Kasumi-1 (cell line): ENCODE results near the gene ADGRG2.

ENCODE experiments used
- DNase-seq, 2 experiments: peaks; one replicate each; lab custom pipeline; 2025; lab: John Stamatoyannopoulos, UW

The ADGRG2 gene

DNA sequence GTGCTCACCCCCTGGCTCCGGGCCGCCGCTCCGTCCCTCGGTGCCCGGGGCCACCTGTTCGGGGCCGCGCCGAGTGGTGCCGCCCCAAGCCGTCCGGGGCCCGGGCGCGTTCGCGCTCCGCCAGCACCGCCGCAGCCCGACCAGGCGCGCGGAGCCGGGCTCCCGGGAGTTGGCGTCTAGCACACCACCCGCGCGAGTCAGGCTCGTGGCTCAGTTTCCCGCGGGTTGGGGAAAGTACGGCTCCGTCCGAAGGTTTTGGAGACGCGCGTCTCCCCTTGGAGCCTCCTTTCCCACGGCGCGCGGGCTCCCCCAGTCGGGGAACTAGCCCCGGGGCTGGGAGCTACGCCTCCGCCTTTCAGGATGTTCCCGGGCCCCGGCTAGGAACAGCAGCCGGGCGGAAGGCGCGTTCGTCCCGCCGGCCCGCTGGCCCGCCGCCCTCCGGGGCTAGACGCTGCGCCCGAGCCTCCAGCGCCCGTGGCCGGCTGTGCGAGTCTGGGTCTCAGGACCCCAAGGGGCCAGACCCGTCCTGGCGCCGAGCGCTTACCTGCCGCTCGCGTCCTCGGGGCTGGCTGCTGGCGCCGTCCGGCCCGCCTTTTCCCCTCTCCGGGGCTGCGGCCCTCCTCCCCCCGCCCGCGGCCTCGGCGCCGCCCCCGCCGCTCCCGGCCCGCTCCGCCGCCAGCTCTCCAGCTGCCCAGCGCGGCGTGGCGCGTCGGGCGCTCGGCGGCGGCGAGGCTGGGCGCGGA, at the start of gene ADGRG2:
TSS of gene ADGRG2 (minus strand) at position 571 of the 743 bp plus-strand sequence. CDS start 53,634 bp downstream, outside the sequence.
- DNase-seq = no peak

- no peak for DNase-seq
These were observed 46.3 kb upstream of the ADGRG2 start for GRCh38 chrX:19168609-19169008.

GRCh38 chrX:19162851-19163250, 40.6 kb upstream of the ADGRG2 start:
- DNase-seq = no peak

- DNase-seq = no peak
These were observed 33.9 kb upstream of the ADGRG2 start for GRCh38 chrX:19156186-19156585.

GRCh38 chrX:19152762-19153161, 30.5 kb upstream of the ADGRG2 start:
- DNase-seq = no peak

- no peak for DNase-seq
These were observed 14.8 kb upstream of the ADGRG2 start for GRCh38 chrX:19137067-19137466.

DNA sequence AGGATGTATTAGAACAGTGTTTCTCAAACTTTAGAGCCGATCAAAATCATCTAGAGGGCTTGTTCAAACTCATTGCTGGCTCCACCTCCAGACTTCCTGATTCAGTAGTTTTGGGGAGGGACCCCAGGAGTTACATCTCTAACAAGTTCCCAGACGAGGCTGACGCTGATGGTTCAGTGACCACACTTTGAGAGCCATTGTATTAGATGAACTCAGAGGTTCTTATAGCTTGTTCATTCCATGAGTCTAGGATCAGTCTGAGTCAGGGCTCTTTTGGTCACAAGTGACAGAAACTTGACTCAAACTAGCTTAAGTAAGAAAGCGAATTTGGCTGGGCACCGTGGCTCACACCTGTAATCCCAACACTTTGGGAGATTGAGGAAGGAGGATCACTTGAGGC, 11.5 kb upstream of the ADGRG2 start:
- DNase-seq = no peak

GRCh38 chrX:19133231-19133630, 11.0 kb upstream of the ADGRG2 start:
- no peak for DNase-seq

- DNase-seq = no peak
These were observed 8.4 kb upstream of the ADGRG2 start for GRCh38 chrX:19130628-19131027.

DNA sequence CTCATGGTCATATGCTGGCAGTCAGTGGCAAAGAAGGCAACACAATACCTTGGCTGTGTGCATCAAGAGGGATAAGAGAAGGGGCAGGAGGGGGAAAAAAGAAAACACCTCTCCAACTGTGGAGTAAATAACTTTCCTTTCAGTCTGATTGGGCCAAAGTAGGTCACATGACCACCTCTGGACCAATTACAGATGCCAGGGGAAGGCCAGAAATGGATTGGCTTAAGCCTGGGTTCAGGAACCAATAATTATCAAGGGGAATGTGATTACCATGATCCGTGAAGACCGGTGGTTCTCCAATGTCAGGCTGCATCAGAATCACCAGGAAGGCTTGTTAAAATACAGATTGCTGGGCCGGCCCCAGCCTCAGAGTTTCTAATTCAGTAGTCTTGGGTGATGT, 7.4 kb upstream of the ADGRG2 start:
- no peak for DNase-seq

GRCh38 chrX:19127649-19128168, 5.4 kb upstream of the ADGRG2 start:
- no peak for DNase-seq

- no peak for DNase-seq
These were observed 357 bp upstream of the ADGRG2 start for GRCh38 chrX:19122641-19123009.

GRCh38 chrX:19121466-19121865, 802 bp downstream of the ADGRG2 start:
- no peak for DNase-seq

DNA sequence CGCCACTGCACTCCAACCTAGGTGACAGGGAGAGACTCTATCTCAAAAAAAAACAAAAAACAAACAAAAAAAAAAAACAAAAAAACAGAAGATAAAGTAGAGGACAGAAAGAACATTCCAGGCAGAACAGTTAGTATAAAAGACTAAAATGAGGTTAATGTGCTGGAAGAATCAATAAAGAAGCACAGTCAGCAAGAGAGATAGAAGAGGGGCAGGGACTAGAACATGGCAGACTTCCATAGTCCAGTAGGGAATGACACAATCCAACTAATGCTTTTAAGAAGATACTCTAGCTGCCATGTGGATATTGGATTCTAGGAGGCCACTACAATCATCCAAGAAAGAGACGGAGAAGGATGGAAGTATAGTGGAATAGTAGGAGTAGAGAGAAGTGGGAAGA, 11.6 kb downstream of the ADGRG2 start:
- DNase-seq = no peak

- DNase-seq = no peak
These were observed 15.2 kb downstream of the ADGRG2 start for GRCh38 chrX:19107035-19107434.

DNA sequence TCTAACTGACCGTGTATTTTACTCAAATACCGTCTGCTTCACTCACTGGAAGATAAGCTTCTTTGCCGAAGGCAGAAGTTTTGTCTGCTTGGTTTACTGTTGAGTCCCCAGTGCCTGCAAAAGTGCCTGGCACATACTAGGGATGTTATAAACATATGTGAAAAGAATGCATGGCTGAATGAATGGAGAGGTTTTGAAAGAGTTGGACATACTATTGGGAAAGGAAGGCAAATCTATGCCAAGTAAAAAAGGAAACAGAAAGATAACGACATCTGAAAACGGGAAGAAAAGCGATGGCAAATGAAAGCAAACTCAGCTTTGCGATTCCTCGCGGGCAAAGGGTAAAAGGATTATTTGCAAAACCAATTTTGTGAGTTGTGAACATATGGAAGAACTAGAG, 21.7 kb downstream of the ADGRG2 start:
- no peak for DNase-seq

DNA sequence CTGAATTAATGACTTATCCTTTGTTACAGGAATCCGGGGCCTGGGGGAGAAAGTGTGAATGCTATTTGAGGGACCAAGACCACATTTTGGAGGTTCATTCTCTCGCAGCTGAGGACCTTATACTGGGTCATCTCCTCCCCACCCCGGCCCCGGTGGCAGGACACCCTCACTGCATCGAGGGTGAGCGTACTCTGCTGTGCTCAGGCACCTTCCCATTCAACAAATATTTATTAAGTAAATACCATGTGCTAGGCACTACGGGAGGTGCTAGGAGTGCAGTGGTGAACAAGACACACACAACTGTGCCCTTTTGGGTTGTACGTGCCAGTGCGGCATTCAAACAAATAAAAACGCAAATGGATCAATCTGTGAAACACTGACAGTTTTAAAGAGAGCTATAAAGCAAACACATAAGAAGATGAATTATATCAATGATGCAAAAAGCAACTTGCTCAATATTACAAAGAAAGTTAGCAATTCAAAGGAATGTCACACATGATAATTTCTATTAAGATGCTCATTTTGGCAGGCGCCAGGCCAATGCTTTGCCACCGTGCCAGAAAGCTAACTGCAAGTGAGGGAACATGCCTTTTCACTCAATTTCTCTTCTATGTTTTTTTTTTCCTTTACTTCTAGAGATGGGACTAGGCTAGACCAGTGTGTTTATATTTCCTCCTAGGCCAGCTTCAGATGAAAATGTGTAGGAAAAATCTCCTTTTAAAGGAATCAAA, 24.6 kb downstream of the ADGRG2 start:
- DNase-seq = no peak

GRCh38 chrX:19096586-19096985, 25.7 kb downstream of the ADGRG2 start:
- DNase-seq = no peak

- no peak for DNase-seq
These were observed 27.6 kb downstream of the ADGRG2 start for GRCh38 chrX:19094654-19095053.

GRCh38 chrX:19091596-19091995, 30.7 kb downstream of the ADGRG2 start:
- DNase-seq = no peak

- DNase-seq = no peak
These were observed 32.7 kb downstream of the ADGRG2 start for GRCh38 chrX:19089555-19090040.

GRCh38 chrX:19086102-19086772, 36.0 kb downstream of the ADGRG2 start:
- peak; percentile 40 to 49 for DNase-seq

DNA sequence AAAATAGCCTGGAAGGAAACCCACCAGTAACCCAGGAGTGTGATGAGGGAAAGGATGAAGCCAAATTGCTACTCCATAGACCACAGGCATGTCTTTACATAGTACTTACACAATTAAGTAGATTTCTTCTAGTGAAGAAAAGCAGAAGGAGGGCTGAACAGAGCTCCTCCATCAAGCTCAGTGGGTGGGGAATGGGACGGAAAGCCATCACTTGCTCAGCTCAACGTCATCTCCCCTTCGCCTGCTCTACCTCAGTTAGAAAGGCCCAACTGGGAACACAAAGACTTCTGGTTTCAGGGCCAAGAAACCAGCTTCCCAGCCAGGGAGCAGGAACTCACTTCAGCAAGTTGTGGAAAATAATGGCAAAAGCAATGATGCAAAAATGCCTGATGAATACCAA, 36.6 kb downstream of the ADGRG2 start:
- no peak for DNase-seq
